Measurements from ENCODE around the gene NTRK3.

The NTRK3 gene

DNA sequence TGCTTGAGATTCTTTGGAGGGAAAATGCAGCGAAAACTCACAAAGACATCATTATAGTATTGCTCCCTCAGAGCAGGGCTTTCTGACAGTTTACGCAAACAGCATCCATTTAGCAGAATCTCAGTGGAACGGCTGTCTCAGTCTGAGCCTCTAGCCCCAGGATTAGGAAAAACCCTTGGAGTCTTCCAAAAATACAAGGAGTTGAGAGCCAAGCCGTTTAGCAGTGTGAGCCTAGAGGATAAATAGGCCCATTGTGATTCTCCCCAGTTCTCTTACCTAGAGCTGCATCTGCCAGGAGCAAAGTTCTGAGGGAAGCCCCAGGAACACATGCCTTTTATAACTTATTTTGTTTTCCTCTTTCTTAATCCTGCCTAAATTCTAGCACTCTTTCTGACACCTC is 359.6 kb downstream of the NTRK3 start:
- TF ChIP-seq, protein P1, sequence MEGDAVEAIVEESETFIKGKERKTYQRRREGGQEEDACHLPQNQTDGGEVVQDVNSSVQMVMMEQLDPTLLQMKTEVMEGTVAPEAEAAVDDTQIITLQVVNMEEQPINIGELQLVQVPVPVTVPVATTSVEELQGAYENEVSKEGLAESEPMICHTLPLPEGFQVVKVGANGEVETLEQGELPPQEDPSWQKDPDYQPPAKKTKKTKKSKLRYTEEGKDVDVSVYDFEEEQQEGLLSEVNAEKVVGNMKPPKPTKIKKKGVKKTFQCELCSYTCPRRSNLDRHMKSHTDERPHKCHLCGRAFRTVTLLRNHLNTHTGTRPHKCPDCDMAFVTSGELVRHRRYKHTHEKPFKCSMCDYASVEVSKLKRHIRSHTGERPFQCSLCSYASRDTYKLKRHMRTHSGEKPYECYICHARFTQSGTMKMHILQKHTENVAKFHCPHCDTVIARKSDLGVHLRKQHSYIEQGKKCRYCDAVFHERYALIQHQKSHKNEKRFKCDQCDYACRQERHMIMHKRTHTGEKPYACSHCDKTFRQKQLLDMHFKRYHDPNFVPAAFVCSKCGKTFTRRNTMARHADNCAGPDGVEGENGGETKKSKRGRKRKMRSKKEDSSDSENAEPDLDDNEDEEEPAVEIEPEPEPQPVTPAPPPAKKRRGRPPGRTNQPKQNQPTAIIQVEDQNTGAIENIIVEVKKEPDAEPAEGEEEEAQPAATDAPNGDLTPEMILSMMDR (conservative IDR thresholded peaks at IDR 0.05), result no peak
- no peak overlapping the region for H3K27ac ChIP-seq

DNA sequence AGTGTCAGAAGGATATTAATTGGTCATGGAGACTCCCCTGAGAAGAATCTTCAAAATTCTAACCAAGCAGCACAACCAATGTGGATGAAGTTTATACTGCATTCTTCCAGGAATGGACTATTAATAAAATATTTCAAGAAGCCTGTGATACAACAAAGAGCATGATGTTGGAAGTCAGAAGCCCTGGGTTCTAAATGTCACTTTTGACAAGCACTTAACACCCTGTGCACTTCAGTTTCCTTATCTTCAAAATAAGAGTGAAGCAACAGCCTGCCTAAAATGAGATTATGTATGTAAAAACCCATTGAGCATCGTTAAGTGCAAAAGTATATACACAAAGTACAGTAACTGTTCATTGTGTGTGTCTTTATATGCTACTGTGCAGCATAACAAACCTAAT is 369.4 kb downstream of the NTRK3 start:
- TF ChIP-seq, protein P1 (conservative IDR thresholded peaks at IDR 0.05), result no peak
- H3K27ac ChIP-seq, result no peak overlapping the region

DNA sequence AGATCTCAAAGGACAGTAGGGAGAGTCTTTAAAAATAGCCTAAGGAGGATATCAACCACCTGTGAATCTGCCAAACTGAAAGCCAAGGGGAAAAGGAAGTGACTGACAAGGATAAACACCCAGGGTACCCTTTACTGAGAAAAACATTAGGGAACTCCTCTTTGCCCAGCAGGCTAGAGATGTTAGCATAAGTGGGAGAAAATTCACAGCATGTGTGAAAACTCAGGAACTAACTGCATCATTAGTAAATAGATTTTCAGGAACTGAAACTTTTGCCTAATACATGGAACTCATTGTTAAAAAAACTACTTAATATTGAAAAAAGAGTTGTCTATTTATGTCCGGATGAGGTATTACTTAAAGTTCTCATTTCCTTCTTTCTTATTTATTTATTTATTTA is 375.5 kb downstream of the NTRK3 start:
- no peak overlapping the region for H3K27ac ChIP-seq
- TF ChIP-seq, protein P1 (conservative IDR thresholded peaks at IDR 0.05), result no peak

DNA sequence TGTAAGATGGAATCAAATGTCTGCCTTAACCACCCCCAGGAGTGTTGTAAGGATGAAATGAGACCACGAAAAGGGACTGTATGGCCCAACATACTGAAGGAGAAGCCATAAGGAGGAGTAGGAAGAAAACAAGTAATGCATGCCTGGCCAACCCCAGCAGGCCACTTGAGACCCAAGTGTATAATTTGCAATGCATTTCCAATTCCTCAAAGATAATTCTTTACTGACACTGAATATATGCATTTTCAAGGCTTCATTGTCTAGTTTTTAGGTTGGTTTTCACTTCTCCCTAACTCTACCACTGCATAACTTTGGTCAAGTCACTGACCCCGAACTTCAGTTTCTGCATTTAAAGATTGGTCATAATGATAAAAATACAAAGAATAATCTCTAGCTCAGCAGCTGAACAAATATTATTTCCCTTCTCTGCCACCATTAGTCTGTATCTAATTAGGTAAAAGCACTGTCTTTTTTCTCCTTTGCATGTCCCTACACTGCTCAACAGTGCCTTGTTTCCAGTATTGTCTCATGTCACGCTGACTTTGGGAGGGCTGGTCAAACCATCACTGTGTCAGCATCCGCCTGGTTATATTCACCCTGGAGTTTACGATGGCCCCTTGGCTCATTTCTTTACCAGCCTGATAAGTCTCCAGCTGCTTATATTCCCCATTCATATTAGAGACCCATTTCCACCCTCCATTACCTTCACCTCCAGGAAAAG is 378.6 kb downstream of the NTRK3 start:
- TF ChIP-seq, protein P1 (conservative IDR thresholded peaks at IDR 0.05), result no peak
- no peak overlapping the region for H3K27ac ChIP-seq

DNA sequence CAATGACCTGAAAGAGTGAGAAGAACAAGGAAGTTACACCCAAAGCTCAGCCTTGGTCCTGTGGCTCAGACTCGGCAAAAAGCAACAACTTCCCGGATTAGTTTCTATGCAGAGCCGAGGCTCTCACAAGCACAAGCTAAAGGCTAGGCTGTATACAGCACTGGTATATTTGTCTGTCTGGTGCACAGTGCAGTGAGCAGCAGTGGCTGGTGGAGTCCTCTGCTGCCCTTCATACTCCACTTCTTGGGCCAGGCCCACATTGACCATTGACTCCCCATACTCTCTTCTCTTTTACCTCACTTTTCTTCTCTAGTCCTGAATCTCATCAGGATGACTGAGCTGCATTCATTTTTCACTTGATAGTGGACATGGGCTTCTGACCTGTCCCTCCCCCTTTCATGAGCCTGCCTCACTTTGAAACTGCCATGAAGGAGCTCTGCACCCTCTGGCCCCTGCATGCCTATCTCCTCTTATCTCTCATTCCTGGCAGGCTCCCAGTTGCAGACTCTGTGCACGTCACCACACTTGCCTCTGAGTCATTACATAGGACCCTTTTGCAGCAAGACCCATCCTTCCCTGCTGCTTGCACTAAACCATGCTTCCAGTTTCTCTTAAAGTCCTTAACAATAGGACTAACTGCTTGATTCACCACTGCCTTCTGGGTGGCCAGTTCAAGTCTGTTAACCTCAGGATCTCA is 379.3 kb downstream of the NTRK3 start:
- TF ChIP-seq, protein P1 (conservative IDR thresholded peaks at IDR 0.05), result no peak

DNA sequence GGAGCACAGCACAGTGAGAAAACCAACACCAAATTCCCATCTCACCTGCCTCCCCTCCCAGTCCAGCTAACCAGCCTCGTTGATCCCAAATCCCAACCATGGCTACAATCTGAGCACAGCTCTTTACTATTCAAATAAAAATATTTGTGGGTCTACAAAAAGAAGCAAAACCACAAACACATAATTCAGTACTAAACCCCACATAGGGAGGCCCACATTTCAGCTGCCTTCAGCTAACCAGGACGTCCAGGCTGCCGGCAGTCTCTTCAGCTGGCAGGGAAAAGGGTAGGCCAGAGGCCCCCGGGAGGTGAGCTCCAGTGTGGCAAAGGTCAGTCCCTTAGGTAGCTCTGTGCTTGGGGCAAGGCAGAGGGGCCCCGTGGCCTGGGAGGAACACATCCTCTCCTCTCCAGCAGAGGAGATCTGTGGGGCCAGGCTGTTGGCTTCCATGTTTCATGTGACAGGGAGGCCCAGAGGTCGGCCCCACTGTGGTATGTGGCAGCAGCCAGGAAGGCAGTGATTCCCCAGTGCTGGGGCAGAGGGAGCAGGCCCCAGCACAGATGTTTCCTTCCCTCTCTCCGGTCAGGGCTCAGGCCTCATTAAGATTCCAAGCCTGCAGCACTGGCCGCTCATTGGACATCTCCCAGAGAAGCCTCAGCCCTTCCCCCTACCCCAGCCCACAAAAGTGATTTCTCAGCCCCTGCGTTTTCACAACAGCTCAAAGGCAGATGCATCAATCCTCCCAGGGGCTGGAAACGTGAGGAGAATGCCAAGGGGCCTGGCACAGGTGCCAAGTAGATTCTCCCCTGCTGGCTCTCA is 381.4 kb downstream of the NTRK3 start:
- no peak overlapping the region for H3K27ac ChIP-seq
- TF ChIP-seq, protein P1 (conservative IDR thresholded peaks at IDR 0.05), result no peak

More for the DNA sequence above, 379.3 kb downstream of the NTRK3 start:
- H3K27ac ChIP-seq, result no peak overlapping the region

DNA sequence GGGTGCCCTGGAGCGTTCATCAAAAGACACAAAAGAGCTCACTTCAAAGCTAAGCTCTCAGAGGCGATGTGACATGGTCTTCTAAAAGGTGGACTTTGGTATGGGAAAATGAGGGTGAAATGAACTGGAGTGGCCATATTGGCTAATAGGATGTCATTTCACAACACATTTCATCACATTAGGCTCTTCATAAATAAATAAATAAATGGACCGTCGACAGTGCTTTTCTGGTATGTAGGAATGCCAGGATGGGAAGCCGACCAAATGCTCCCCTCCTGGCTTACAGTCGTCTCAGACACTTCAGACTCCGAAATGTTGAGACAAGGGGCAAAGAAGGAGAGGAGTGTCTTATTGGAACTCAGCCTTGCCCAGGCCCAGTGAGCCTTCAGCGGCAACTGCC is 383.0 kb downstream of the NTRK3 start:
- H3K27ac ChIP-seq, result no peak overlapping the region
- TF ChIP-seq, protein P1 (conservative IDR thresholded peaks at IDR 0.05), result no peak

Measured in VCaP (cell line).